GM18498 (cell line): ENCODE measurements around the gene CARD11.

Source experiments
- ATAC-seq: cut with Tn5 transposase; IDR thresholded peaks from one replicate; pipeline ENCODE4 v1.9.1; 2021; ENCODE audit warnings: mild to moderate bottlenecking, moderate library complexity; ENCODE audit not compliant: unreplicated experiment

CARD11 gene

GRCh38 chr7:2880874-2881533 lies 162.7 kb downstream of the CARD11 start:
- no peak for ATAC-seq

- no peak for ATAC-seq
These were observed 163.6 kb downstream of the CARD11 start for GRCh38 chr7:2880051-2880450.

GRCh38 chr7:2879354-2879753 lies 164.3 kb downstream of the CARD11 start:
- no peak for ATAC-seq

GRCh38 chr7:2878306-2878705 lies 165.4 kb downstream of the CARD11 start:
- ATAC-seq = no peak

GRCh38 chr7:2876031-2876731 lies 167.5 kb downstream of the CARD11 start:
- ATAC-seq = no peak

GRCh38 chr7:2873686-2874551 lies 169.7 kb downstream of the CARD11 start:
- no peak for ATAC-seq

- ATAC-seq = no peak
These were observed 170.5 kb downstream of the CARD11 start for GRCh38 chr7:2873146-2873545.

- ATAC-seq = no peak
These were observed 171.3 kb downstream of the CARD11 start for GRCh38 chr7:2872296-2872874.

- ATAC-seq = no peak
These were observed 173.2 kb downstream of the CARD11 start for GRCh38 chr7:2870471-2870931.

GRCh38 chr7:2869981-2870380 lies 173.7 kb downstream of the CARD11 start:
- no peak for ATAC-seq

GRCh38 chr7:2866601-2867000 lies 177.1 kb downstream of the CARD11 start:
- no peak for ATAC-seq

- no peak for ATAC-seq
These were observed 178.5 kb downstream of the CARD11 start for GRCh38 chr7:2864999-2865670.

GRCh38 chr7:2864204-2864985 lies 179.3 kb downstream of the CARD11 start:
- no peak for ATAC-seq

GRCh38 chr7:2863461-2864066 lies 180.1 kb downstream of the CARD11 start:
- ATAC-seq = peak; percentile 95

GRCh38 chr7:2862831-2863361 lies 180.8 kb downstream of the CARD11 start:
- no peak for ATAC-seq

- ATAC-seq = no peak
These were observed 182.2 kb downstream of the CARD11 start for GRCh38 chr7:2861509-2861908.

- ATAC-seq = no peak
These were observed 183.0 kb downstream of the CARD11 start for GRCh38 chr7:2860627-2861133.

GRCh38 chr7:2859952-2860351 lies 183.7 kb downstream of the CARD11 start:
- no peak for ATAC-seq

GRCh38 chr7:2858621-2859020 lies 185.0 kb downstream of the CARD11 start:
- ATAC-seq = no peak
